B cell (primary cell): ENCODE results near the gene FEZF1. TPM values are rescaled to one million over a fixed set of nuclear protein-coding genes. Genes with fewer than 3 reads are reported as not detected.

ENCODE experiments used
- ATAC-seq: fragments of 200-7000 bp; cut with Tn5 transposase; one replicate; pipeline ENCODE4 v1.10.0; 2021; ENCODE audit warnings: low read depth, mild to moderate bottlenecking, moderate number of reproducible peaks, moderate library complexity
- CTCF ChIA-PET: fragments of 350-600 bp; sonication (Branson Sonifier 250); formaldehyde crosslinking; loops from one replicate; lab custom pipeline; 2021; ENCODE audit warnings: antibody characterized with exemption, inconsistent platforms; lab: Charles Lee
- POLR2A ChIA-PET: fragments of 350-600 bp; sonication (Branson Sonifier 250); formaldehyde crosslinking; loops from one replicate; lab custom pipeline; 2021; ENCODE audit warnings: antibody characterized with exemption; lab: Charles Lee
- DNase-seq: peaks from one replicate; pipeline ENCODE4 v3.0.0; 2013
- H2AFZ ChIP-seq: 2 replicates; pipeline ENCODE4 v1.6.1; 2012; ENCODE audit warnings: mild to moderate bottlenecking, low read depth, low read length; ENCODE audit not compliant: insufficient read depth, poor library complexity, severe bottlenecking
- H3K27ac ChIP-seq, 2 donors: 1 replicate in 1 of 2; 2 replicates in 1 of 2; pipeline ENCODE4 v1.5.1; 2012 to 2013; ENCODE audit warnings: low read length in 2 of 2, mild to moderate bottlenecking in 2 of 2, moderate library complexity in 1 of 2
- H3K27me3 ChIP-seq, 4 experiments: fragments of 200-600 bp in 1 of 4; sonication (generic) in 1 of 4; replicated peaks in 1 of 4; 1 replicate in 2 of 4; 2 replicates in 2 of 4; pipeline versions ENCODE4 v1.6.1 to v1.7.0; 2013 to 2016; ENCODE audit warnings: low read length in 3 of 4, mild to moderate bottlenecking in 2 of 4, mixed read lengths in 1 of 4, moderate library complexity in 1 of 4; ENCODE audit not compliant: insufficient read depth in 4 of 4, control insufficient read depth in 3 of 4; ENCODE audit errors: control extremely low read depth in 1 of 4
- H3K36me3 ChIP-seq, 2 experiments: replicated peaks in 1 of 2; 1 replicate in 1 of 2; 2 replicates in 1 of 2; pipeline versions ENCODE4 v1.6.1 to v1.7.1; 2013; ENCODE audit warnings: low read length in 1 of 2; ENCODE audit not compliant: insufficient read depth in 2 of 2, control insufficient read depth in 1 of 2; ENCODE audit errors: control extremely low read depth in 1 of 2, extremely low read depth in 1 of 2
- H3K4me1 ChIP-seq, 2 donors: fragments of 200-600 bp in 1 of 2; sonication (generic) in 1 of 2; 1 replicate in 1 of 2; 2 replicates in 1 of 2; pipeline versions ENCODE4 v1.5.1 to v1.6.1; 2013 to 2017; ENCODE audit warnings: low read length in 2 of 2; ENCODE audit not compliant: control insufficient read depth in 2 of 2, insufficient read depth in 2 of 2
- H3K4me2 ChIP-seq: replicated peaks from 2 replicates; pipeline ENCODE3; 2012; ENCODE audit warnings: mild to moderate bottlenecking, low read depth, low read length; ENCODE audit not compliant: poor library complexity, severe bottlenecking
- H3K4me3 ChIP-seq, 5 experiments: fragments of 200-600 bp in 1 of 5; sonication (generic) in 1 of 5; 1 replicate in 3 of 5; 2 replicates in 2 of 5; pipeline versions ENCODE4 v1.5.1 to v1.7.0; 2011 to 2016; ENCODE audit warnings: low read length in 4 of 5, mild to moderate bottlenecking in 4 of 5, low read depth in 2 of 5, control low read depth in 1 of 5, moderate library complexity in 1 of 5; ENCODE audit not compliant: insufficient read depth in 1 of 5; ENCODE audit errors: control extremely low read depth in 1 of 5, extremely low read depth in 1 of 5
- H3K79me2 ChIP-seq: fragments of 200-600 bp; sonication (generic); one replicate; pipeline ENCODE4 v1.6.0; 2016; ENCODE audit warnings: low read length; ENCODE audit not compliant: control insufficient read depth, insufficient read depth
- H3K9ac ChIP-seq: fragments of 200-600 bp; sonication (generic); 2 replicates; pipeline ENCODE4 v1.6.1; 2017; ENCODE audit warnings: mild to moderate bottlenecking, low read length, moderate library complexity
- H3K9me3 ChIP-seq, 3 donors: one replicate each; pipeline versions ENCODE4 v1.6.1 to v1.7.1; 2013; ENCODE audit warnings: low read length in 2 of 3; ENCODE audit not compliant: control insufficient read depth in 2 of 3, insufficient read depth in 1 of 3; ENCODE audit errors: control extremely low read depth in 1 of 3
- H4K20me1 ChIP-seq: 2 replicates; pipeline ENCODE4 v1.6.0; 2012; ENCODE audit warnings: mild to moderate bottlenecking, low read length; ENCODE audit not compliant: insufficient read depth, control insufficient read depth, poor library complexity, severe bottlenecking
- H3K27ac Mint-ChIP-seq: one replicate; pipeline ENCODE4 v1.8.0; 2021; ENCODE audit warnings: mixed read lengths
- H3K27me3 Mint-ChIP-seq: one replicate; pipeline ENCODE4 v1.8.0; 2021; ENCODE audit warnings: mixed read lengths
- H3K4me1 Mint-ChIP-seq: one replicate; pipeline ENCODE4 v1.8.0; 2021; ENCODE audit warnings: mixed read lengths
- H3K4me3 Mint-ChIP-seq: one replicate; pipeline ENCODE4 v1.8.0; 2021; ENCODE audit warnings: mixed read lengths
- H3K9me3 Mint-ChIP-seq: one replicate; pipeline ENCODE4 v1.8.0; 2022; ENCODE audit warnings: mixed read lengths; ENCODE audit not compliant: insufficient read depth
- CTCF ChIP-seq: fragments of 200-600 bp; IDR thresholded peaks from one replicate; pipeline ENCODE4 v1.8.0; 2022; ENCODE audit warnings: antibody characterized with exemption, mild to moderate bottlenecking
- EZH2 ChIP-seq: IDR thresholded peaks from 2 replicates; pipeline ENCODE4 v1.6.1; 2012; ENCODE audit warnings: borderline replicate concordance, low read depth, mild to moderate bottlenecking, moderate library complexity, low read length; ENCODE audit not compliant: insufficient read depth, poor library complexity, severe bottlenecking
- WGBS: methylation state at CpG from one replicate; pipeline ENCODE4 v1.1.5; 2013; ENCODE audit warnings: missing lambda C conversion rate; ENCODE audit not compliant: insufficient coverage; 5-methylcytosine and 5-hydroxymethylcytosine counted together
- intact Hi-C: fragments of 100-400 bp; cut with micrococcal nuclease; formaldehyde crosslinking; loops from one replicate; pipeline ENCODE4 v1.10.0; 2022
- polyA plus RNA-seq: library from polyadenylated mRNA; depleted of rRNA; stranded (reverse); fragments of >200 nt; gene quantifications from 2 replicates; pipeline ENCODE4 v1.2.3, GENCODE V29; 2012
- total RNA-seq, 2 donors: library from RNA; stranded (reverse); fragments of 120-200 nt in 1 of 2; gene quantifications; 1 replicate in 1 of 2; 2 replicates in 1 of 2; pipeline versions ENCODE4 v1.2.3 to v1.2.4, GENCODE V29; 2013 to 2022

FEZF1 gene
- total and polyA plus RNA-seq, 2 donors (not counting 1 experiment from before 2014, with no cell fraction given), result not detected

DNA sequence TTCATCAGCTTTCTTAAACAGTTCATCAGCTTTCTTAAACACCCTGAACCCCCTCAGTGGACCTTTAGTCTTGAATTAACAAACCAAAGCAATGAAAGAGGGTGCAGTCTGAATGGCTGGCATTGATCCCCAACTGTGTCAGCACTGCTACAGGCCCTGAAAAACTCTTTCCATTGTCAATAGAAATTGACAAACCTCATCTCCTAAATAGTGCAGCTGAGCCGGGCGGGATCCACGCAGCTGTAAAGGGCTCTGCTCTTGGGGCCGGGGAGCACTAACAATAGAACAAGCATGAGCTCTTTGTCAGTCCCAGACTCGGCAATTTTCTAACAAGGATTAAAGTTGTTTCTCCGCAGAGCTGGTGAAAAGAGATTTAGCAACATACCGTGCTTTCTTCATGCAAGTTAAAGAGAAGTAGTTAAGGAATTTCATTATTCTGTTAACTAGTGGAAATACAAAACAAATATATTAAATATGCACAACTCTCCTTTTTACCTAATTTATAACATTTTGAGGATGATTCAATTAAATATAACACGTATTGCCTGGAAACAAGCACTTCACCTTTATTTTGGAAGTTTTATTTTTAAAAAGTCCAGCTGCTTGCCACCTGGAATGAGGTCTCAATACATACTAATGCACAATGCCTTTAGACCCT lies 24.7 kb upstream of the FEZF1 start:
- Histone ChIP-seq H3K4me3 (no peak overlapping the region), H3K9me3 (no peaks in the 10 kb centered on the region), H3K79me2 (no peaks in the 10 kb centered on the region), H3K9ac (no peak overlapping the region), H4K20me1 (no peaks in the 10 kb centered on the region), H3K27ac (no peak overlapping the region), H3K4me2 (no peak overlapping the region), H3K27me3 (no peaks in the 10 kb centered on the region), H2AFZ (no peak overlapping the region), H3K4me1 (no peaks in the 10 kb centered on the region), H3K36me3 (no peaks in the 10 kb centered on the region)
- no peak for DNase-seq
- POLR2A ChIA-PET, result no interaction called here
- intact Hi-C loops, result no loop called here
- ATAC-seq, result no peak
- CTCF ChIA-PET, result no interaction called here
- H3K4me1 Mint-ChIP-seq, result no peaks in the 10 kb centered on the region
- no peak overlapping the region for H3K27ac Mint-ChIP-seq
- no peaks in the 10 kb centered on the region for H3K27me3 Mint-ChIP-seq
- H3K4me3 Mint-ChIP-seq, result no peak overlapping the region
- no peaks in the 10 kb centered on the region for H3K9me3 Mint-ChIP-seq
- 44% methylated on average over 4 of the region's 8 CpGs for WGBS
- TF ChIP-seq CTCF (no peak), EZH2 (no peak)

DNA sequence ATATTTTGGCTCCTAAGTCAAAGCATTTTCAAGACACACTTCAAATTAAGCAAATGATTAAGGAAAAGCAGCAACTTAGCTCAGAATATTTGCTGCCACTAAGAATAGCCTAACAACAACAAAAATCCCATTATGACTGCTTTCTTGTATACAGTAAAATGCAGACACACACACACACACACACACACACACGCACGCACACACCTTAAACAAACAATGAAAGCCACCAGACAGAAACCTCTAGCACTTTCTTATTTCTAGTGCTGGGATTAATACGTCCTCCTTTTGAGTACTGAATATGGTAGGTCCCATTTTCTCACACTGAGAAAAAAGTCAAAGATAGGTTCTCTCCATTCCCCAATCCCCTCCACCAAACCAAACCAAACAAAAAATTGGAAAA lies 23.4 kb upstream of the FEZF1 start:
- H3K27ac Mint-ChIP-seq, result no peak overlapping the region
- H3K4me1 Mint-ChIP-seq, result no peaks in the 10 kb centered on the region
- Histone ChIP-seq H3K9me3 (no peaks in the 10 kb centered on the region), H3K4me2 (no peak overlapping the region), H3K4me3 (no peak overlapping the region), H4K20me1 (no peaks in the 10 kb centered on the region), H3K79me2 (no peaks in the 10 kb centered on the region), H3K27ac (no peak overlapping the region), H2AFZ (no peak overlapping the region), H3K9ac (no peak overlapping the region), H3K4me1 (no peaks in the 10 kb centered on the region), H3K36me3 (no peaks in the 10 kb centered on the region), H3K27me3 (no peaks in the 10 kb centered on the region)
- WGBS, result 25% methylated on average over 2 of the region's 3 CpGs
- POLR2A ChIA-PET, result no interaction called here
- intact Hi-C loops, result no loop called here
- H3K4me3 Mint-ChIP-seq, result no peak overlapping the region
- CTCF ChIA-PET, result no interaction called here
- DNase-seq (no peak), ATAC-seq (no peak)
- no peaks in the 10 kb centered on the region for H3K27me3 Mint-ChIP-seq
- no peak for TF ChIP-seq CTCF
- TF ChIP-seq EZH2, result no peak
- no peaks in the 10 kb centered on the region for H3K9me3 Mint-ChIP-seq
